ENCODE data around the gene EGFR. TPM values are rescaled to one million over a fixed set of nuclear protein-coding genes. Genes with fewer than 3 reads are reported as not detected.

EGFR gene
- total and polyA plus RNA-seq, 2 donors (not counting 3 experiments of a cell fraction or from before 2014, with no cell fraction given) = 1.5 to 4.1 TPM

DNA sequence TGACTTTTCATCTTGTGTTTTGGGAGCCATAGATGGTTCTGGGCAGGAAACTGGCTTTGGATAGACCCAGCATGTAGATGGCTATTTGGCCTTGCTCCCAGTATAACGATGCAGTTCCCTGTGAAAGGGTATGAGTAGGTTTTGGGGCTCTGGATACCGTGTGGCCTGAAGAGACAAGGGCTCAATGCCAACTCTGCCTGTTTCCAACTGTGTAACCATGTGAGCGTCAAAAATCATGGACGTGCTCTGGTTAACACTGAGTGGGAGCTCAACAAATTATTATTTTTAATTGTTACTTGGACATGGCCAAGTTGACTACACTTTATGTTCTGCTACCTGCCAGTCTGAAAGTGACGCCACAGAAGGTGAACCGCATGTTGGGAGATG is 41.8 kb downstream of the EGFR start:
- no peak for FAIRE-seq
- POLR2A ChIA-PET = no interaction called here
- H4K20me1 ChIP-seq (replicated peaks; ENCODE audit: control insufficient read depth, extremely low read depth, insufficient read depth, low read length) = no peaks in the 10 kb centered on the region
- no peaks in the 10 kb centered on the region for H3K9me1 ChIP-seq (replicated peaks; ENCODE audit: control insufficient read depth, extremely low read depth, insufficient read depth, low read length)
- no peak overlapping the region for H3K27ac ChIP-seq (ENCODE audit: insufficient read depth, low read depth, low read length)
- no peak overlapping the region for H3K4me3 ChIP-seq (replicated peaks in 1 of 3; ENCODE audit: insufficient read depth in 1 of 3, low read depth in 1 of 3, low read length in 3 of 3)
- intact Hi-C loops (cut with micrococcal nuclease) (no loop called here), dilution Hi-C loops (cut with MboI; ENCODE audit: extremely low pct_ligation_motif_present, low sequenced_read_pairs) (no loop called here)
- H2AFZ ChIP-seq (ENCODE audit: low read depth, low read length) = no peak overlapping the region
- no peaks in the 10 kb centered on the region for H3K27me3 ChIP-seq (ENCODE audit: control insufficient read depth in 2 of 2, insufficient read depth in 2 of 2, low read length in 2 of 2)
- no peaks in the 10 kb centered on the region for H3K9me3 ChIP-seq (replicated peaks; ENCODE audit: control insufficient read depth, insufficient read depth, low read length)
- no peak overlapping the region for H3K9ac ChIP-seq (replicated peaks; ENCODE audit: extremely low read depth, insufficient read depth, low read length)
- H3K79me2 ChIP-seq (ENCODE audit: control insufficient read depth, insufficient read depth, low read length) = no peaks in the 10 kb centered on the region
- H3K4me2 ChIP-seq (ENCODE audit: insufficient read depth, low read length) = no peak overlapping the region
- H3K4me1 ChIP-seq (ENCODE audit: control insufficient read depth, extremely low read depth, insufficient read depth, low read length) = peaks cover 11% of the 10 kb centered on the region
- CTCF ChIA-PET = interaction anchor here (1.2 kb wide), 1 partner anchor 26 kb away, joined by 3 read pairs; no protein-coding TSS in a partner anchor
- TF ChIP-seq, protein P1, sequence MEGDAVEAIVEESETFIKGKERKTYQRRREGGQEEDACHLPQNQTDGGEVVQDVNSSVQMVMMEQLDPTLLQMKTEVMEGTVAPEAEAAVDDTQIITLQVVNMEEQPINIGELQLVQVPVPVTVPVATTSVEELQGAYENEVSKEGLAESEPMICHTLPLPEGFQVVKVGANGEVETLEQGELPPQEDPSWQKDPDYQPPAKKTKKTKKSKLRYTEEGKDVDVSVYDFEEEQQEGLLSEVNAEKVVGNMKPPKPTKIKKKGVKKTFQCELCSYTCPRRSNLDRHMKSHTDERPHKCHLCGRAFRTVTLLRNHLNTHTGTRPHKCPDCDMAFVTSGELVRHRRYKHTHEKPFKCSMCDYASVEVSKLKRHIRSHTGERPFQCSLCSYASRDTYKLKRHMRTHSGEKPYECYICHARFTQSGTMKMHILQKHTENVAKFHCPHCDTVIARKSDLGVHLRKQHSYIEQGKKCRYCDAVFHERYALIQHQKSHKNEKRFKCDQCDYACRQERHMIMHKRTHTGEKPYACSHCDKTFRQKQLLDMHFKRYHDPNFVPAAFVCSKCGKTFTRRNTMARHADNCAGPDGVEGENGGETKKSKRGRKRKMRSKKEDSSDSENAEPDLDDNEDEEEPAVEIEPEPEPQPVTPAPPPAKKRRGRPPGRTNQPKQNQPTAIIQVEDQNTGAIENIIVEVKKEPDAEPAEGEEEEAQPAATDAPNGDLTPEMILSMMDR (IDR thresholded peaks at IDR 0.05; ENCODE audit: extremely low read depth in 1 of 2, insufficient read depth in 1 of 2, low read depth in 1 of 2, low read length in 2 of 2) = no peak
- no peak for TF ChIP-seq FOS (IDR thresholded peaks at IDR 0.05; ENCODE audit: borderline replicate concordance, insufficient read depth, low read length)
- no peak for TF ChIP-seq EZH2 (IDR thresholded peaks at IDR 0.05; ENCODE audit: borderline replicate concordance, low read depth, low read length, severe bottlenecking)
- no peak for TF ChIP-seq POLR2AphosphoS5 (IDR thresholded peaks at IDR 0.05; ENCODE audit: insufficient read depth, low read depth, low read length)
- no peak for TF ChIP-seq POLR2A (IDR thresholded peaks at IDR 0.05; ENCODE audit: low read depth, low read length)
- no peak for TF ChIP-seq GATA2 (IDR thresholded peaks at IDR 0.05; ENCODE audit: insufficient read depth, insufficient read length, low read depth, low read length)
- no peak for TF ChIP-seq JUN (IDR thresholded peaks at IDR 0.05; ENCODE audit: borderline replicate concordance, insufficient read depth, insufficient read length, low read depth)
- TF ChIP-seq MYC (IDR thresholded peaks at IDR 0.05; ENCODE audit: low read depth, low read length) = no peak
- TF ChIP-seq, protein P2, sequence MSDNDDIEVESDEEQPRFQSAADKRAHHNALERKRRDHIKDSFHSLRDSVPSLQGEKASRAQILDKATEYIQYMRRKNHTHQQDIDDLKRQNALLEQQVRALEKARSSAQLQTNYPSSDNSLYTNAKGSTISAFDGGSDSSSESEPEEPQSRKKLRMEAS (IDR thresholded peaks at IDR 0.05; ENCODE audit: insufficient read depth, insufficient read length) = no peak
- no peak for DNase-seq (ENCODE audit: low read depth, low spot score)
- BruUV-seq (replicated peaks) = no TSS peak
- H3K36me3 ChIP-seq (ENCODE audit: control insufficient read depth in 2 of 2, extremely low read depth in 1 of 2, insufficient read depth in 2 of 2, low read length in 2 of 2) = no peaks in the 10 kb centered on the region

Data from endothelial cell of umbilical vein (primary cell).